ENCODE measurements around the gene PHACTR2.
"Not testable (repeated sequence)": the region's sequence is repeated elsewhere in the genome, so short reads cannot be mapped to it uniquely, and the experiment has no call there.

DNA sequence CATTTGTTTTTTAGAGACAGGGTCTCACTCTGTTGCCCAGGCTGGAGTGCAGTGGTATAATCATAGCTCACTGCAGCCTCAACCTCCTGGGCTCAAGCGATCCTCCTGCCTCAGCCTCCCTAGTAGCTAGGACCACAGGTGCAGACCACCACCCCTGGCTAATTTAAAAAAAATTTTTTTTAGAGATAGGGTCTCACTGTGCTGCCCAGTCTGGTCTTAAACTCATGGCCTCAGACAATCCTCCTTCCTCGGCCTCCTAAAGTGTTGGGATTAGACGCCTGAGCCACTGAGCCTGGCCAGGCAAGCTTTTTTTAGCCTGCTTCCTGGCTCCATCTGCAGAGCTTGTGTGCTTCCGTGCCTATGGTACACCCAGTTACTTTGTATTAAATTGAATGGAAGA lies 46.6 kb upstream of the PHACTR2 start:
- TF ChIP-seq, protein P1, sequence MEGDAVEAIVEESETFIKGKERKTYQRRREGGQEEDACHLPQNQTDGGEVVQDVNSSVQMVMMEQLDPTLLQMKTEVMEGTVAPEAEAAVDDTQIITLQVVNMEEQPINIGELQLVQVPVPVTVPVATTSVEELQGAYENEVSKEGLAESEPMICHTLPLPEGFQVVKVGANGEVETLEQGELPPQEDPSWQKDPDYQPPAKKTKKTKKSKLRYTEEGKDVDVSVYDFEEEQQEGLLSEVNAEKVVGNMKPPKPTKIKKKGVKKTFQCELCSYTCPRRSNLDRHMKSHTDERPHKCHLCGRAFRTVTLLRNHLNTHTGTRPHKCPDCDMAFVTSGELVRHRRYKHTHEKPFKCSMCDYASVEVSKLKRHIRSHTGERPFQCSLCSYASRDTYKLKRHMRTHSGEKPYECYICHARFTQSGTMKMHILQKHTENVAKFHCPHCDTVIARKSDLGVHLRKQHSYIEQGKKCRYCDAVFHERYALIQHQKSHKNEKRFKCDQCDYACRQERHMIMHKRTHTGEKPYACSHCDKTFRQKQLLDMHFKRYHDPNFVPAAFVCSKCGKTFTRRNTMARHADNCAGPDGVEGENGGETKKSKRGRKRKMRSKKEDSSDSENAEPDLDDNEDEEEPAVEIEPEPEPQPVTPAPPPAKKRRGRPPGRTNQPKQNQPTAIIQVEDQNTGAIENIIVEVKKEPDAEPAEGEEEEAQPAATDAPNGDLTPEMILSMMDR (IDR thresholded peaks at IDR 0.05), result not testable (repeated sequence)
- TF ChIP-seq EP300 (IDR thresholded peaks at IDR 0.05), result not testable (repeated sequence)

All from ovary (tissue), 3 donors.